ENCODE measurements around the gene PQBP1.

Gene PQBP1

GRCh38 chrX:48924270-48924669, 26.5 kb downstream of the PQBP1 start:
- no peak for DNase-seq (ENCODE audit: low spot score)

DNA sequence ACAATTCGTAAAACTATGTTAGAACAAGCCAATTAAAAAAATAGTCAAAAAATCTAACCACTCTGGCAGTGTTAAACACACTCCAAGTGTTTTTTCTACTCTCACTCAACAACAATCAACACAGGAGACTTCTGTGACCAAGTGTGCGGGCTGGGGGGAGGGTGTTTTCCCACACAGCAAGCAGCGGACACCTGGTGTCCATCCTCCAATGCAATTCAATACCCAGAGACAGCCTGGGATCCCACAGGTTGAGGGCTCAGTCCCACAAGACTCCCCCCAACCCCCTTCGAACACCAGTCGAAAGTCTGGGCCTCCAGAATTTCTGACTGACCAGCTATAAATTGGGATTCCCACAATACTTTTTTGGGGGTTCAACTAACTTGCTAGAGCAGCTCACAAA, 29.4 kb downstream of the PQBP1 start:
- DNase-seq (ENCODE audit: low spot score) = no peak

- no peak for DNase-seq (ENCODE audit: low spot score)
Observed at GRCh38 chrX:48927736-48928382, 30.1 kb downstream of the PQBP1 start.

DNA sequence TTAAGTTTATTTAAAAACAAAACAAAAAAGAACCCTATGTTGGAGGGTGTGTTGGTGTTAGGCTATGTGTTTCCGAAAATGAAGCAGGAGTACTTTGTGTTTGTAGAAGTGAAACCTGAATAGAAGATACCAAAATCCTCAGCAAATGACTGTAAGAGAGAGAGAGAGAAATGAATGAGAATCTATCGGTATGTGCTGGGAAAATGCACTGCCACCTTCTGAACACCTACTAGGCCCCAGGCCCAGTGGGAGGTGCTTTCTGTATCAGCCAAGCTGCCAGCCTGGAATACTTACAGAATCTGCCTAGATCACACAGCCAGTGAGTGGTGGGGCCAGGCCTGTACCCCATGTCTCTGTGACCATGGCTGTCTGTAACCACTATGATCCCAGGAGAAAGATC, 36.0 kb downstream of the PQBP1 start:
- no peak for DNase-seq (ENCODE audit: low spot score)

- no peak for DNase-seq (ENCODE audit: low spot score)
Observed at GRCh38 chrX:48934581-48935300, 37.0 kb downstream of the PQBP1 start.

DNA sequence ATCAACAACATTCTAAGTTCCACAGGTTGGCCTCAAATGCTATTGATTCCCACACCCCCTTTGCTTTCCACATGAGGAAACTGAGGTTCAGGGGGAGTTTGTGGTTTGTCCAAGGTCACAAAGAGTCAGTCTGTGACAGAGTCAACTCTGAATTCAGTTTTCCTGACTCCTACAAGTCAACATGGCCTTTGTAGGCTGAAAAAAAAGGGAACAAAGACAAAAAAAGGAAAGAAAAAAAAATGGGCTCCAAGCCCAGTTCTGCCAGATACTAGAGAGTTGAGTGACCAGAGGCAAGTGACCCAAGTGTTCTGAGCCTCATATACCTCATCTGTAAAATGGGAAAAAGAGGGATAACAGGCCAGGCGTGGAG, 37.6 kb downstream of the PQBP1 start:
- DNase-seq (ENCODE audit: low spot score) = no peak

DNA sequence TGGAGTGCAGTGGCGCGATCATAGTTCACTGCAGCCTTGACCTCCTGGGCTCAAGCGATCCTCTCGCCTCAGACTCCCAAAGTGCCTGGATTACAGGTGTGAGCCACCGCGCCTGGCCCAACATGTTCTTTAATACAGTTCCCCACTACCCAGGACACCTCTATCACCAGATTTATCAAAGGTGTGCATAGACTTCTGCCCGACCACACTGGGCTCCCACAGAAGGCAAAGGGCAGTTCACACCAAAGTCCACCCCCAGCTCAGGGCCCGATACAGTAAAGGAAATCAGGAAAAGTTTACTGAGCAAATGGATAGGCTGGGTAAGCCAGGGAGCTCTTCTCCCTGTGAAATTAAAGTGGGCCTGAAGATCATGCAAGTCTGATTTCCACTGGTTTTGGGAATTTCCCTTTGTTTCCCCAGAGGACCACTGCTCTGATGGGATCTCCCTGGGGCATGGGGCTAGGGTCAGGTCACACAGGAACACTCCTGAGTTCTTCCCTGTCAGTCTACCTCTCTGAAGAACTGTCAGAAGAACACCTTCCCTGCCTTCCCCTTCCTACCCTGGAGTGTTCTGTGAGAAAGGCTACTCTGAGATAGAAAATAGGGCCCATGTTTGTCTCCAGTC, 38.8 kb downstream of the PQBP1 start:
- DNase-seq (ENCODE audit: low spot score) = no peak

- DNase-seq (ENCODE audit: low spot score) = no peak
Observed at GRCh38 chrX:48937054-48937907, 39.6 kb downstream of the PQBP1 start.

DNA sequence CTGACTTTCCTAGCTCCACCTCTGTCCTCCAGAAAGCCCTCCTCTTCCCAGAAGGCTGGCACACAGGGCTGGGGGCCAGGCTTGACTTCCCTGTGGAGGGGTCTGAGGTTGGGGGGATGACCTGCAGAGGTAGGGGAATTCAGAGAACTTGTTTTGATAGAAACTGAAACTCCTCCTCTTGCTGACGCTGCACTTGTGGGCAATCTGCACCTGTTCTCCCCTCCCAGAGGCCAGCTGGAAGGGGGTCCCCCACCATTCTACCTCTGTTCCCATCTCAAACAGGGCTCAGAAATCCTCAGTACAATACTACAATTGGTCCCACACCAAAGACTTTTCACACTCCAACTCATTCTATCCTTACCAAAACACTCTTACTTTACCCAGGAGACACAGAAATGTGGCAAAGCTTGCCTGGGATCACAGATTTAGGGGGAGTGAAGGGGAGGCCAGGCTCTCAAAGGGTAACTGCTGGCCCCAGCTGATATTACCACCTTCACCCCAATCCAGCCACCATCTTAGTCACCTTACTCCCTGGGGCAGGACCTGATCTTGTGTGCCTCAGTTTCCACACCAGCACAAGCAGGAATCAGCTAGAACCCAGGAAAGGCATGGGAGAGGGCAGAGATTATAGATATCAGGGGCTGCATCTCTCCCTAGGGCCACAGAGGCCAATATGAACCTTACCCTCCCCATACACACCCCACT, 41.1 kb downstream of the PQBP1 start:
- no peak for DNase-seq (ENCODE audit: low spot score)

DNA sequence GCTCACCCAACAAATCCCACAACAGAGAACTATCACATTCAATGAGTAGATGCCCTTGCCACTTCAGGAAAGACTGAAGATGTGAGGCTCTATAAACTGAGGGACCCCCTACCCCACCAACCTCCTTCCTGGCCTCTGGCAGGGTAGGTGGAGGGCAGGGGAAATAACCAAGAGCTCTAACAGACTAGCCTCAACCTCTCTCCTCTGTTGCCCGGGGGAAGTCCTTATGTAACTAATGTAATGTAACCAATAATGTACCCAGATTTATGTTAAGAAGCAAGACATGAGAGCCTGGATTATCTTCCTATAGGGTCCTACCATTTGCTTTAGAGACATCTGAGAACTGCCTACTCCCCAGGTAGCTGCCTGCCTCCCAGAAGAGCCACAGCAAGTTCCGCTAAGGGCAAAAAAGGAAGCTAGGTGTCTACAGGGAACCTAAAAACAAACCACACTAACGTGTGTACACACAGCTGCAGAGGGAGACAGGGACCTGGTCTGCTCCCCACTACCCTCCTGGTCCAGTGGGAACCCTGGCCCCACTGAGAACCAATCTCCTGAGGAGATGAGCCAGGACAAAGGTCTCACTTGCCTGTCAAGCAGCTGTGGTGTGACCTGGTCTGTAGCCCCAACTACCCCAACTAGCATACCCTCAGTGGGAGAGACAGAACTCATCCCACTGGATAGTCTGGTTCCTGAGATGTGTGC, 41.9 kb downstream of the PQBP1 start:
- DNase-seq (ENCODE audit: low spot score) = no peak

DNA sequence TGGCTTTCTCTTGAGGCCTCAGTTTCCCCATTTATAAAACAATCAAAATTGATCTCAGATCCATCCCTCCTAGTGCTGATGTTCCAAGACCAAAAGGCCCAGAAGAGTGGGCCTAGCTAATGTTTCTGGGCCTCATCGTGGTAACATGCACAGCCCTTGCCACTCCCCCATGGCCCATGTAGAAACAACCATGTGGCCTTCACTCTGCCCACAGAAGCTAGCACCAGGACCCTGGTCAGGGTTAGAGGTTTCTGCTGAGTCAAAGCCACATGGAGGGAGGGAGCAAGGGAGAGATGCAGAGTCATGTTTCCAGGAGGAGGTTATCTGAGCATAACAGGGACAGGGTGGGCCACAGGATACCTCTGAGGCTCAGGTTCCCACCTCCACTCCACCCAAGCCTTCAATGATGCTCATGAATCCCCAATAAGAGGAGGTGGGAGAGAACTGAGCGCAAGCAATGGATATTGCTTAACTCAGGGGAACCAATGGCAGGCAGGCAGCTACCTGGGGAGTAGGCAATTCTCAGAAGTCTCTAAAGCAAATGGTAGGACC, 42.8 kb downstream of the PQBP1 start:
- DNase-seq (ENCODE audit: low spot score) = no peak

- DNase-seq (ENCODE audit: low spot score) = no peak
Observed at GRCh38 chrX:48942895-48943294, 45.2 kb downstream of the PQBP1 start.

- peak; percentile 20 for DNase-seq (ENCODE audit: low spot score)
Observed at GRCh38 chrX:48945517-48946348, 48.0 kb downstream of the PQBP1 start.

- DNase-seq (ENCODE audit: low spot score) = no peak
Observed at GRCh38 chrX:48948589-48948988, 50.9 kb downstream of the PQBP1 start.

All from globus pallidus (tissue), 1 donor.